Right lung (tissue), 5 donors: ENCODE data around the gene CCNG1. TPM values are rescaled to one million over a fixed set of nuclear protein-coding genes. Genes with fewer than 3 reads are reported as not detected.

Experiments used
- DNase-seq, 2 donors: peaks; one replicate each; pipeline ENCODE4 v3.0.0-alpha.2; 2013
- polyA plus RNA-seq, 5 donors: library from polyadenylated mRNA; unstranded; fragments of 120-200 nt; gene quantifications; one replicate each; pipeline versions ENCODE4 v1.2.1 to v1.2.3, GENCODE V29; 2013; ENCODE audit warnings: inconsistent platforms in 1 of 5, low replicate concordance in 1 of 5; ENCODE audit not compliant: insufficient read length in 5 of 5, insufficient read depth in 1 of 5

Gene CCNG1
- polyA plus RNA-seq, 5 donors = 131 to 182 (median 154) TPM

GRCh38 chr5:163478126-163478981, 41.0 kb downstream of the CCNG1 start:
- DNase-seq = no peak

DNA sequence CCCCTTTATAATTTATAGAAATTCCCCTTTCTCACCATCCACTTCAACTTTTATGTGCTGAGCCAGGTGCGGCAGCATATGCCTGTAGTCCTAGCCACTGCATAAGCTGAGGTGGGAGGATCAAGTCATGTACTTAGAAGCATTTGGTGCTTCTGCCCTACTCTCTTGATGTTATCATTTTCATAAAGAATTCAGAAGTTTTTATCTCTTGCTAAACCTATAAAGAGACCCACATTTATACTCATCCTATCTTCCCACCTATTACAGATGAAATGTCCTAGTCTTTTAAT, 41.5 kb downstream of the CCNG1 start:
- no peak for DNase-seq

- no peak for DNase-seq
Observed at GRCh38 chr5:163489055-163489744, 51.8 kb downstream of the CCNG1 start.

DNA sequence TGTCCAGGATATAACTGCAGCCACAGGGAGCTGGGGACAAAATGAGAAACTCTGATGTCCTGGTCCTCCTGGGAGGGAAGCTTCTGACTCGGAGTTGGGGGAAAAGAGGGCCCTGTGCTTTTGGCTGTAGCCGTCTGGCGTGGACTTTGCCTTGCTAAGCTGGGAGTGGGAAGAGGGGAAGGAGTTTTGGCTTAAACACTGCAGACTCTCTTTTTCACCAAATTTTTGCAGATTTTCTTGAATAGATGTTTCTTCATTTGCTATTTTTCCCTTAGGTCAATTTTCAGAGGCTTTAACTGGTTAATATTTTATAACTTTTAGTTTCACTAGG, 52.3 kb downstream of the CCNG1 start:
- no peak for DNase-seq

Other genes with a start within 250 kb of the CCNG1 start
- gene NUDCD2, start 22.5 kb downstream of the CCNG1 start, polyA plus RNA-seq = 10 to 100 TPM; 49.7 to 60.0 (median 54.3) TPM
- 10 to 100 TPM in 4 of 5 donors, 1 to 10 TPM in 1; 9.6 to 30.9 (median 17.0) TPM for gene HMMR, start 23.0 kb downstream of the CCNG1 start, polyA plus RNA-seq
- gene MAT2B, start 68.0 kb downstream of the CCNG1 start, polyA plus RNA-seq = 100 to 1,000 TPM in 1 of 5 donors, 10 to 100 TPM in 4; 72.3 to 107 (median 90.3) TPM